ENCODE measurements around the gene TLK1. TPM values are rescaled to one million over a fixed set of nuclear protein-coding genes. Genes with fewer than 3 reads are reported as not detected.

The TLK1 gene
- total RNA-seq = 10 to 100 TPM; 81.3 to 83.2 TPM

- Mint-ChIP-seq H3K27me3 (no peaks in the 10 kb centered on the region), H3K4me3 (peak within 1 kb of the TSS; percentile 91), H3K36me3 (peaks cover 3% of the 10 kb centered on the region), H3K9me3 (ENCODE audit: low read depth) (no peaks in the 10 kb centered on the region), H3K27ac (peak within 1 kb of the TSS; percentile 95), H3K4me1 (peaks cover 57% of the 10 kb centered on the region)
- peak; percentile 64 for ATAC-seq
- CTCF ChIA-PET = interaction anchor here (1.3 to 5.4 kb wide), 5 partner anchors 12 to 256 kb away, joined by 3 to 33 read pairs (median 15); partner anchors contain the start of gene GORASP2
- peak; percentile 76 for DNase-seq
Measured at GRCh38 chr2:171160119-171160955, at the start of gene TLK1. Gene TLK1 (minus strand): TSS chr2:171160893. CDS start chr2:171160428, 465 bp downstream.

GRCh38 chr2:171210216-171210863 is 49.6 kb upstream of the TLK1 start:
- Mint-ChIP-seq H3K4me1 (peaks cover 27% of the 10 kb centered on the region), H3K36me3 (peaks cover 7% of the 10 kb centered on the region), H3K27me3 (no peaks in the 10 kb centered on the region), H3K27ac (peak overlapping the region; percentile 86), H3K4me3 (no peak overlapping the region), H3K9me3 (ENCODE audit: low read depth) (peaks cover 2% of the 10 kb centered on the region)
- ATAC-seq (no peak), DNase-seq (no peak)
- CTCF ChIA-PET = interaction anchor here (0.6 to 1.5 kb wide), 4 partner anchors 28 to 281 kb away, joined by 3 to 4 read pairs (median 3); partner anchors contain the start of gene GORASP2

- peaks cover 27% of the 10 kb centered on the region for H3K4me1 Mint-ChIP-seq
- CTCF ChIA-PET = interaction anchor here (0.9 kb wide), 1 partner anchor 20 kb away, joined by 3 read pairs; no protein-coding TSS in a partner anchor
- H3K36me3 Mint-ChIP-seq = peaks cover 7% of the 10 kb centered on the region
Measured at GRCh38 chr2:171208657-171209056, 48.0 kb upstream of the TLK1 start.

GRCh38 chr2:171206422-171207115 is 45.9 kb upstream of the TLK1 start:
- Mint-ChIP-seq H3K4me1 (peaks cover 27% of the 10 kb centered on the region), H3K9me3 (ENCODE audit: low read depth) (peaks cover 2% of the 10 kb centered on the region), H3K36me3 (peaks cover 7% of the 10 kb centered on the region), H3K27ac (no peak overlapping the region), H3K27me3 (no peaks in the 10 kb centered on the region), H3K4me3 (no peak overlapping the region)
- ATAC-seq = no peak
- DNase-seq = no peak
- CTCF ChIA-PET = no interaction called here

More at GRCh38 chr2:171208657-171209056, 48.0 kb upstream of the TLK1 start:
- no peak for DNase-seq
- peaks cover 2% of the 10 kb centered on the region for H3K9me3 Mint-ChIP-seq (ENCODE audit: low read depth)
- ATAC-seq = no peak
- no peaks in the 10 kb centered on the region for H3K27me3 Mint-ChIP-seq
- no peak overlapping the region for H3K4me3 Mint-ChIP-seq
- no peak overlapping the region for H3K27ac Mint-ChIP-seq

- Mint-ChIP-seq H3K9me3 (ENCODE audit: low read depth) (peaks cover 2% of the 10 kb centered on the region), H3K4me3 (no peak overlapping the region), H3K27me3 (no peaks in the 10 kb centered on the region), H3K36me3 (peaks cover 7% of the 10 kb centered on the region), H3K27ac (no peak overlapping the region), H3K4me1 (peaks cover 20% of the 10 kb centered on the region)
- no peak for ATAC-seq
- CTCF ChIA-PET = no interaction called here
- DNase-seq = no peak
Measured at GRCh38 chr2:171205551-171205950, 44.9 kb upstream of the TLK1 start.

- CTCF ChIA-PET = interaction anchor here (0.6 kb wide), 1 partner anchor 79 kb away, joined by 3 read pairs; no protein-coding TSS in a partner anchor
- Mint-ChIP-seq H3K4me3 (no peak overlapping the region), H3K36me3 (peaks cover 2% of the 10 kb centered on the region), H3K4me1 (no peaks in the 10 kb centered on the region), H3K9me3 (ENCODE audit: low read depth) (no peaks in the 10 kb centered on the region), H3K27me3 (no peaks in the 10 kb centered on the region), H3K27ac (no peak overlapping the region)
- no peak for ATAC-seq
- no peak for DNase-seq
Measured at GRCh38 chr2:171201767-171202166, 41.1 kb upstream of the TLK1 start.

- Mint-ChIP-seq H3K4me3 (no peak overlapping the region), H3K4me1 (no peaks in the 10 kb centered on the region), H3K36me3 (no peaks in the 10 kb centered on the region), H3K27me3 (no peaks in the 10 kb centered on the region), H3K9me3 (ENCODE audit: low read depth) (no peaks in the 10 kb centered on the region), H3K27ac (no peak overlapping the region)
- no peak for ATAC-seq
- CTCF ChIA-PET = no interaction called here
- no peak for DNase-seq
Measured at GRCh38 chr2:171201271-171201670, 40.6 kb upstream of the TLK1 start.

- no peaks in the 10 kb centered on the region for H3K9me3 Mint-ChIP-seq (ENCODE audit: low read depth)
- no peak overlapping the region for H3K27ac Mint-ChIP-seq
- DNase-seq (no peak), ATAC-seq (no peak)
- H3K36me3 Mint-ChIP-seq = no peaks in the 10 kb centered on the region
- no peaks in the 10 kb centered on the region for H3K27me3 Mint-ChIP-seq
- CTCF ChIA-PET = no interaction called here
- H3K4me1 Mint-ChIP-seq = no peaks in the 10 kb centered on the region
- no peak overlapping the region for H3K4me3 Mint-ChIP-seq
Measured at GRCh38 chr2:171200469-171200868, 39.8 kb upstream of the TLK1 start.

GRCh38 chr2:171191021-171191420 is 30.3 kb upstream of the TLK1 start:
- Mint-ChIP-seq H3K27ac (no peak overlapping the region), H3K27me3 (no peaks in the 10 kb centered on the region), H3K9me3 (ENCODE audit: low read depth) (peaks cover 2% of the 10 kb centered on the region), H3K4me1 (no peaks in the 10 kb centered on the region), H3K36me3 (no peaks in the 10 kb centered on the region), H3K4me3 (no peak overlapping the region)
- ATAC-seq = no peak
- CTCF ChIA-PET = no interaction called here
- DNase-seq = no peak

- H3K4me3 Mint-ChIP-seq = no peak overlapping the region
- DNase-seq (no peak), ATAC-seq (no peak)
- H3K27ac Mint-ChIP-seq = no peak overlapping the region
- no peaks in the 10 kb centered on the region for H3K9me3 Mint-ChIP-seq (ENCODE audit: low read depth)
- H3K4me1 Mint-ChIP-seq = no peaks in the 10 kb centered on the region
- no peaks in the 10 kb centered on the region for H3K27me3 Mint-ChIP-seq
- H3K36me3 Mint-ChIP-seq = peaks cover 3% of the 10 kb centered on the region
- CTCF ChIA-PET = interaction anchor here (1.3 kb wide), 1 partner anchor 101 kb away, joined by 3 read pairs; no protein-coding TSS in a partner anchor
Measured at GRCh38 chr2:171187819-171188218, 27.1 kb upstream of the TLK1 start.

- DNase-seq = no peak
- no peak overlapping the region for H3K4me3 Mint-ChIP-seq
- peaks cover 3% of the 10 kb centered on the region for H3K36me3 Mint-ChIP-seq
- ATAC-seq = no peak
- no peak overlapping the region for H3K27ac Mint-ChIP-seq
- H3K9me3 Mint-ChIP-seq (ENCODE audit: low read depth) = no peaks in the 10 kb centered on the region
- peaks cover 3% of the 10 kb centered on the region for H3K27me3 Mint-ChIP-seq
- CTCF ChIA-PET = interaction anchor here (1.3 kb wide), 1 partner anchor 100 kb away, joined by 3 read pairs; no protein-coding TSS in a partner anchor
- H3K4me1 Mint-ChIP-seq = no peaks in the 10 kb centered on the region
Measured at GRCh38 chr2:171187177-171187576, 26.5 kb upstream of the TLK1 start.

GRCh38 chr2:171185941-171186340 is 25.2 kb upstream of the TLK1 start:
- CTCF ChIA-PET = no interaction called here
- H3K4me1 Mint-ChIP-seq = peaks cover 5% of the 10 kb centered on the region
- no peaks in the 10 kb centered on the region for H3K9me3 Mint-ChIP-seq (ENCODE audit: low read depth)
- H3K27ac Mint-ChIP-seq = no peak overlapping the region
- H3K27me3 Mint-ChIP-seq = peaks cover 3% of the 10 kb centered on the region
- no peak overlapping the region for H3K4me3 Mint-ChIP-seq
- peaks cover 3% of the 10 kb centered on the region for H3K36me3 Mint-ChIP-seq
- DNase-seq (no peak), ATAC-seq (no peak)

- Mint-ChIP-seq H3K9me3 (ENCODE audit: low read depth) (no peaks in the 10 kb centered on the region), H3K27me3 (peaks cover 3% of the 10 kb centered on the region), H3K36me3 (peaks cover 3% of the 10 kb centered on the region), H3K4me1 (peaks cover 10% of the 10 kb centered on the region), H3K27ac (no peak overlapping the region), H3K4me3 (no peak overlapping the region)
- DNase-seq = no peak
- CTCF ChIA-PET = no interaction called here
- no peak for ATAC-seq
Measured at GRCh38 chr2:171185165-171185818, 24.6 kb upstream of the TLK1 start.
